CD1c-positive myeloid dendritic cell (primary cell): Measurements from ENCODE around the gene LRRN3.

Experiments used
- DNase-seq: peaks from one replicate; pipeline ENCODE4 v3.0.0-alpha.2; 2016; ENCODE audit errors: extremely low spot score

The LRRN3 gene

GRCh38 chr7:111077001-111077400 lies 13.9 kb upstream of the LRRN3 start:
- DNase-seq = no peak

GRCh38 chr7:111080495-111081105 lies 10.3 kb upstream of the LRRN3 start:
- DNase-seq = no peak

- no peak for DNase-seq
These were observed 9.2 kb upstream of the LRRN3 start for GRCh38 chr7:111081546-111082267.

GRCh38 chr7:111082351-111082750 lies 8.6 kb upstream of the LRRN3 start:
- DNase-seq = no peak

- DNase-seq = peak; percentile 86
These were observed 7.5 kb upstream of the LRRN3 start for GRCh38 chr7:111083413-111083812.

- no peak for DNase-seq
These were observed 5.6 kb upstream of the LRRN3 start for GRCh38 chr7:111085356-111085755.

GRCh38 chr7:111086532-111086931 lies 4.4 kb upstream of the LRRN3 start:
- no peak for DNase-seq

- DNase-seq = no peak
These were observed 2.6 kb upstream of the LRRN3 start for GRCh38 chr7:111088328-111088727.

- peak; percentile 57 for DNase-seq
These were observed 1.0 kb upstream of the LRRN3 start for GRCh38 chr7:111089822-111090426.

GRCh38 chr7:111091593-111092358 lies 849 bp downstream of the LRRN3 start:
- DNase-seq = no peak

GRCh38 chr7:111092406-111093236 lies 1.7 kb downstream of the LRRN3 start:
- no peak for DNase-seq

- DNase-seq = no peak
These were observed 2.6 kb downstream of the LRRN3 start for GRCh38 chr7:111093496-111093895.

GRCh38 chr7:111094419-111094818 lies 3.5 kb downstream of the LRRN3 start:
- DNase-seq = no peak

GRCh38 chr7:111096997-111097396 lies 6.1 kb downstream of the LRRN3 start:
- no peak for DNase-seq

- DNase-seq = peak; percentile 45
These were observed 7.3 kb downstream of the LRRN3 start for GRCh38 chr7:111098011-111098925.

- no peak for DNase-seq
These were observed 8.0 kb downstream of the LRRN3 start for GRCh38 chr7:111098926-111099250.

- DNase-seq = no peak
These were observed 11.1 kb downstream of the LRRN3 start for GRCh38 chr7:111101856-111102646.

GRCh38 chr7:111103136-111103535 lies 12.2 kb downstream of the LRRN3 start:
- no peak for DNase-seq

- DNase-seq = no peak
These were observed 12.8 kb downstream of the LRRN3 start for GRCh38 chr7:111103678-111104274.
